ENCODE data around the gene RNASEL. TPM values are rescaled to one million over a fixed set of nuclear protein-coding genes. Genes with fewer than 3 reads are reported as not detected.

RNASEL gene
- total and polyA plus RNA-seq, 9 of the 15 experiments (the other 6 are each of a cell fraction or from before 2014, with no cell fraction given), result 4.3 to 11.1 (median 7.2) TPM

DNA sequence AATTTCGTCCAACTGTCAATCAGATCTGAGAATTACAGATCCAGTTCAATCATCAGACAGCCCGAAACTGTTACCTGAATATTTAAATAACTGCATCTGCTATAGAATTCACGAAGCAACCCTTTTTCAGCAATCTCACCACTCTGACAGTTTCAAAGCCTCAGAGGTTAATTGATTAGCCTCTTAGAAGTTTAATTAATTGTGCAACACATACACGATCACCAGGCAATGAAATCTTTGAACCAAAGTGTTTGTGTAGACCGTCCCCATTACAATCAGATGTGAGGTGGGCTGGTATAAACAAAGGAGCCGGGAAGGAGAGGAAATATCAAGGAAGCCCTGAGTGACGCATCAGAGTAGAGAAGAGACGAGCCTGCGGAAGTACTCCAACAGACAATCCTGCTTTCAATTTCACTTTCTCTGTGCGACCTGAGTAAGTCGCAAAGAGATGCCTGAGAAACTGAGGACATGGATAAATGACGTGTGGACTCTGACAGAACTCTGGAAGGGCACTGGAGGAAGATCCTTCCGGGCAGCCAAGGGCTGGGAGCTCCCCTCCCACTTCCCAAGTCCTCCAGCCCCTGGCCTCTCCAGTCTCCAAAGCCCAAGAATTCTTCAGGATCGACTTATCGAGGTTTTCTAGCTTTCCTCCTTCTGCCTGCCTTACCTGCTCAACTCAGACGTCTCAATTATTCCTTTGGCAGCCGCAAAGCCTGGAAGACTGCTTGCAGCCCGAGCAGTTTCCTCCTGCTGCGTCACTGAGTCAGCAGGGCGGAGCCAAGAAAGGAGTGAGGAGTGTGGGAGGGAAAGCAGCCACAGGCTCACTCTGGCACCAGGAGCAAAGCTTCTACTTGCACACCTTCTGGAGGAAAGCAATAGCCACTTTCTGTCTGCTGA, at the start of gene RNASEL (continued):
- TF ChIP-seq ZKSCAN1 (IDR thresholded peaks at IDR 0.05; ENCODE audit: low read depth, low read length) (no peak), NR4A1 (CRISPR knock-in tag; IDR thresholded peaks at IDR 0.05) (0 out of 2 replicates have a peak, but pooled peaks have one; percentile 75), NR4A1 (tag; IDR thresholded peaks at IDR 0.05) (no peak), STAG1 (CRISPR knock-in tag; IDR thresholded peaks at IDR 0.05; ENCODE audit: borderline replicate concordance) (no peak), CREB3L1 (IDR thresholded peaks at IDR 0.05; ENCODE audit: borderline replicate concordance, low read depth) (0 out of 2 replicates have a peak, but pooled peaks have one; percentile 28), HDGF (IDR thresholded peaks at IDR 0.05) (0 out of 2 replicates have a peak, but pooled peaks have one; percentile 18), GABPB1 (CRISPR knock-in tag; IDR thresholded peaks at IDR 0.05) (0 out of 2 replicates have a peak, but pooled peaks have one; percentile 15), ZNF79 (CRISPR knock-in tag; IDR thresholded peaks at IDR 0.05; ENCODE audit: low read depth) (peak; percentile 14; the same call in 1 of the 2 replicates), HDAC6 (IDR thresholded peaks at IDR 0.05; ENCODE audit: low read depth, low read length) (no peak), ARID1B (IDR thresholded peaks at IDR 0.05) (no peak; the same call in 1 of the 2 replicates), FOXJ3 (CRISPR knock-in tag; IDR thresholded peaks at IDR 0.05) (no peak), SNIP1 (IDR thresholded peaks at IDR 0.05; ENCODE audit: low read depth) (no peak), TRIM24 (IDR thresholded peaks at IDR 0.05) (no peak), SMARCB1 (IDR thresholded peaks at IDR 0.05; ENCODE audit: insufficient read length, low read depth) (no peak), RNF219 (CRISPR knock-in tag; IDR thresholded peaks at IDR 0.05) (no peak), STAT5A (IDR thresholded peaks at IDR 0.05; ENCODE audit: borderline replicate concordance, low read length) (no peak)
- TF ChIP-seq, protein P1, sequence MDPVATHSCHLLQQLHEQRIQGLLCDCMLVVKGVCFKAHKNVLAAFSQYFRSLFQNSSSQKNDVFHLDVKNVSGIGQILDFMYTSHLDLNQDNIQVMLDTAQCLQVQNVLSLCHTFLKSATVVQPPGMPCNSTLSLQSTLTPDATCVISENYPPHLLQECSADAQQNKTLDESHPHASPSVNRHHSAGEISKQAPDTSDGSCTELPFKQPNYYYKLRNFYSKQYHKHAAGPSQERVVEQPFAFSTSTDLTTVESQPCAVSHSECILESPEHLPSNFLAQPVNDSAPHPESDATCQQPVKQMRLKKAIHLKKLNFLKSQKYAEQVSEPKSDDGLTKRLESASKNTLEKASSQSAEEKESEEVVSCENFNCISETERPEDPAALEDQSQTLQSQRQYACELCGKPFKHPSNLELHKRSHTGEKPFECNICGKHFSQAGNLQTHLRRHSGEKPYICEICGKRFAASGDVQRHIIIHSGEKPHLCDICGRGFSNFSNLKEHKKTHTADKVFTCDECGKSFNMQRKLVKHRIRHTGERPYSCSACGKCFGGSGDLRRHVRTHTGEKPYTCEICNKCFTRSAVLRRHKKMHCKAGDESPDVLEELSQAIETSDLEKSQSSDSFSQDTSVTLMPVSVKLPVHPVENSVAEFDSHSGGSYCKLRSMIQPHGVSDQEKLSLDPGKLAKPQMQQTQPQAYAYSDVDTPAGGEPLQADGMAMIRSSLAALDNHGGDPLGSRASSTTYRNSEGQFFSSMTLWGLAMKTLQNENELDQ (CRISPR knock-in tag; IDR thresholded peaks at IDR 0.05; ENCODE audit: borderline replicate concordance), result no peak
- TF ChIP-seq, protein P2, sequence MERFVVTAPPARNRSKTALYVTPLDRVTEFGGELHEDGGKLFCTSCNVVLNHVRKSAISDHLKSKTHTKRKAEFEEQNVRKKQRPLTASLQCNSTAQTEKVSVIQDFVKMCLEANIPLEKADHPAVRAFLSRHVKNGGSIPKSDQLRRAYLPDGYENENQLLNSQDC (CRISPR knock-in tag; IDR thresholded peaks at IDR 0.05), result no peak
- TF ChIP-seq, protein P3, sequence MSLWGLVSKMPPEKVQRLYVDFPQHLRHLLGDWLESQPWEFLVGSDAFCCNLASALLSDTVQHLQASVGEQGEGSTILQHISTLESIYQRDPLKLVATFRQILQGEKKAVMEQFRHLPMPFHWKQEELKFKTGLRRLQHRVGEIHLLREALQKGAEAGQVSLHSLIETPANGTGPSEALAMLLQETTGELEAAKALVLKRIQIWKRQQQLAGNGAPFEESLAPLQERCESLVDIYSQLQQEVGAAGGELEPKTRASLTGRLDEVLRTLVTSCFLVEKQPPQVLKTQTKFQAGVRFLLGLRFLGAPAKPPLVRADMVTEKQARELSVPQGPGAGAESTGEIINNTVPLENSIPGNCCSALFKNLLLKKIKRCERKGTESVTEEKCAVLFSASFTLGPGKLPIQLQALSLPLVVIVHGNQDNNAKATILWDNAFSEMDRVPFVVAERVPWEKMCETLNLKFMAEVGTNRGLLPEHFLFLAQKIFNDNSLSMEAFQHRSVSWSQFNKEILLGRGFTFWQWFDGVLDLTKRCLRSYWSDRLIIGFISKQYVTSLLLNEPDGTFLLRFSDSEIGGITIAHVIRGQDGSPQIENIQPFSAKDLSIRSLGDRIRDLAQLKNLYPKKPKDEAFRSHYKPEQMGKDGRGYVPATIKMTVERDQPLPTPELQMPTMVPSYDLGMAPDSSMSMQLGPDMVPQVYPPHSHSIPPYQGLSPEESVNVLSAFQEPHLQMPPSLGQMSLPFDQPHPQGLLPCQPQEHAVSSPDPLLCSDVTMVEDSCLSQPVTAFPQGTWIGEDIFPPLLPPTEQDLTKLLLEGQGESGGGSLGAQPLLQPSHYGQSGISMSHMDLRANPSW (CRISPR knock-in tag; IDR thresholded peaks at IDR 0.05), result no peak

Measured in K562 (cell line).